PC-9 (cell line): ENCODE measurements around the gene CNOT10.

ENCODE experiments used
- EZH2 ChIP-seq: fragments of 200-600 bp; sonication (generic); IDR thresholded peaks from 2 replicates; pipeline ENCODE4 v1.8.0; 2017; ENCODE audit warnings: antibody characterized with exemption, low read depth
- TF ChIP-seq, protein P1 (sequence below): fragments of 200-600 bp; sonication (generic); conservative IDR thresholded peaks from 2 replicates; pipeline ENCODE4 v1.6.1; 2017; ENCODE audit warnings: mixed run types, antibody characterized with exemption, mild to moderate bottlenecking, moderate library complexity

DNA sequence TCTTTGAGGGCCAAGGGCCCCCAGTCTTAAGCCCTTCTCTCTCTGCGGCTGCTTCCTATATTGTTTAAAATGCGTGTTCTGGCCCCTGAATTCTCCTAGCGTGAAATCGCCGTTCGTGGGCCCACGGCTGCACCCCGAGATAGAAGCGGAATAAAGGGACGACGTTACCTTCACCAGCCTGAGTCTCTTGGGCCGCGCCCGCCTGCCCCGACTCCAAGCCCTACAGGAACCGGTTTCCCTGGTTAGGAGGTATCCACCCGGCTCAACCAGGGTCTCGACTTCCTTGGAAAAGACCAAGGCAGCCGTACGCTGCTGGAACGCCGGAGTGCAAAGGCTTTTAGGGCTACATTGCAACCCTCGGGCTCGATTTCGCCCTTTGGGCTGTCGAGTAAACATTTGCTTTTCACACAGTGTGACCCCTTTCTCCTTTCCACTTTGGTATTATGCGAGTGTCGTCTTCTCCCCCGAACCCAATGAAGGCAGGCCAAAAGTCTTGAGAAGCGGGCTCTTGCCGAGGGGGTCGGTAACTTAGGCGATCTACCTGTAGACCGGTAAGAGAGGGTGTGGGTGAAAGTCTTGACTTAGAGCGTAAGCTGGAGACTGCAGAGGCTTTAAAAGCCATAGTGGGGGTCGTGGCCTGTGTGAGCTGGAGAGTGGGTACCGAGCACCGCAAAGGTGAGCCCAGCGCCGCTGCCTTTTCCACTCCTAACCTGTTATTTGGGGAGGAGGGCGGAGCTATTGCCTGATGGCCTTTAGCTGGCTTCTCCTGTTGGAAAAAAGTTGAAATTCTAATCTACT, 134.8 kb downstream of the CNOT10 start:
- TF ChIP-seq, protein P1, sequence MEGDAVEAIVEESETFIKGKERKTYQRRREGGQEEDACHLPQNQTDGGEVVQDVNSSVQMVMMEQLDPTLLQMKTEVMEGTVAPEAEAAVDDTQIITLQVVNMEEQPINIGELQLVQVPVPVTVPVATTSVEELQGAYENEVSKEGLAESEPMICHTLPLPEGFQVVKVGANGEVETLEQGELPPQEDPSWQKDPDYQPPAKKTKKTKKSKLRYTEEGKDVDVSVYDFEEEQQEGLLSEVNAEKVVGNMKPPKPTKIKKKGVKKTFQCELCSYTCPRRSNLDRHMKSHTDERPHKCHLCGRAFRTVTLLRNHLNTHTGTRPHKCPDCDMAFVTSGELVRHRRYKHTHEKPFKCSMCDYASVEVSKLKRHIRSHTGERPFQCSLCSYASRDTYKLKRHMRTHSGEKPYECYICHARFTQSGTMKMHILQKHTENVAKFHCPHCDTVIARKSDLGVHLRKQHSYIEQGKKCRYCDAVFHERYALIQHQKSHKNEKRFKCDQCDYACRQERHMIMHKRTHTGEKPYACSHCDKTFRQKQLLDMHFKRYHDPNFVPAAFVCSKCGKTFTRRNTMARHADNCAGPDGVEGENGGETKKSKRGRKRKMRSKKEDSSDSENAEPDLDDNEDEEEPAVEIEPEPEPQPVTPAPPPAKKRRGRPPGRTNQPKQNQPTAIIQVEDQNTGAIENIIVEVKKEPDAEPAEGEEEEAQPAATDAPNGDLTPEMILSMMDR: no peak
- TF ChIP-seq EZH2: no peak
